Head of caudate nucleus (tissue), 42 donors: ENCODE data around the gene FAM168A.
"Not testable (repeated sequence)": the region's sequence is repeated elsewhere in the genome, so short reads cannot be mapped to it uniquely, and the experiment has no call there.

Source experiments
- DNase-seq, 42 donors: peaks; one replicate each; pipeline versions ENCODE4 v3.0.0 to v3.0.0-alpha.2; 2020 to 2021; ENCODE audit warnings: mixed read lengths in 7 of 42
- intact Hi-C: fragments of 100-400 bp; cut with DNase I; formaldehyde crosslinking; loops from one replicate; pipeline ENCODE4 v1.15.0; 2022

FAM168A gene

GRCh38 chr11:73498343-73498742, 99.6 kb downstream of the FAM168A start:
- no peak for DNase-seq
- intact Hi-C loops: no loop called here

DNA sequence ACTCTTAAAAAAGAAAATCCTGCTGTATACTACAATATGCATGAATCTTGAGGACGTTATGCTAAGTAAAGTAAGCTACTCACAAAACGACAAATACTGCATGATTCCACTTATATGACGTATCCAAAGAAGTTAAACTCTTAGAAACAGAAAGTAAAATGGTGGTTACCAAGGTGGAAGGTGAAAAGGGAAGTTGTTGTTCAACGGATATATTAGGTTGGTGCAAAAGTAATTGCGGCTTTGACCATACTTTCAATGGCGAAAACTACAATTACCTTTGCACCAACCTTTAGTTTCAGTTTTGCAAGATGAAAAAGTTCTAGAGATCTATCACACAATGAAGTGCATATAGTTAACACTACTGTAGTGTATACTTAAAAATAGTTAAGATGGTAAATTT, 101.8 kb downstream of the FAM168A start:
- DNase-seq: no peak
- intact Hi-C loops: no loop called here

GRCh38 chr11:73495731-73496130, 102.2 kb downstream of the FAM168A start:
- intact Hi-C loops: no loop called here
- DNase-seq: no peak

GRCh38 chr11:73493956-73494598, 103.8 kb downstream of the FAM168A start:
- intact Hi-C loops: no loop called here
- peak in 10 of 42 donors; percentile 13 to 71 (median 28) for DNase-seq

DNA sequence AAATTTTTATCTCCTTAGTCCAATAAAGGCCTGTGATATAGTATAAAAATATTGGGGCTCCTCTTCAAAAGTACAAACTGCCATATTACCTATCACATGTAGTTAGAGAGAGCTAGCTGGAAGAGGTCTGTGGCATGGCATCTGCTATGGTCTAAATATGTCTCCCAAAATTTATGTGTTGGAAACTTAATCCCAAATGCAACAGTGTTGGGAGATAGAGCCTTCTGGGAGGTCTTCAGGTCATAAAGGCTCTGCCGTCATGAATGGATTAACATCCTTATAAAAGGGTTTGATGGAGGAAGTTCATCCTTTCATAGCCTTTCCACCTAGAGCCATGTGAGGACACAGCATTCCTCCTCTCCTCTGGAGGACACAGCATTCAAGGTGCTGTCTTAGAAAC, 116.3 kb downstream of the FAM168A start:
- no peak for DNase-seq

DNA sequence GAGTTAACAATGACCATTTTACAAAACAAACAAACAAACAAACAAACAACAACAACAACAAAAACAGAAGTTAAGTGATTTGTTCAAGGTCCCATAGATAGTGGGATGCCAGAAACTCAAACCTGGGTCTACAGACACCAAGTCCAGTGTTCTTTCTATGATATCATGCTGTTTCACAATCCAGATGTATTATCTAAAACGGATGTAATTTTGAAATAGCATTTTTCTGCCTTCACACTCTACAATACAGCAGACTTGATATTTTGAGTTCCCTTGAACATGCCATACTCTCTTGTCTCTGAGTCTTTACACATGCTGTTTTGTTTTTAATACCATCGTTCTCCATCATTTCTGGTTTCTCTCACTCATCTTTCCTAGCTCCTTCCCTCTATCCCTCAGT, 117.2 kb downstream of the FAM168A start:
- intact Hi-C loops: loop anchor here (10.0 kb wide), 1 partner anchor 114 kb away; the partner anchor contains the start of gene FAM168A
- no peak for DNase-seq

More for the DNA sequence above, 116.3 kb downstream of the FAM168A start:
- intact Hi-C loops: loop anchor here (10.0 kb wide), 1 partner anchor 113 kb away; the partner anchor contains the start of gene FAM168A

DNA sequence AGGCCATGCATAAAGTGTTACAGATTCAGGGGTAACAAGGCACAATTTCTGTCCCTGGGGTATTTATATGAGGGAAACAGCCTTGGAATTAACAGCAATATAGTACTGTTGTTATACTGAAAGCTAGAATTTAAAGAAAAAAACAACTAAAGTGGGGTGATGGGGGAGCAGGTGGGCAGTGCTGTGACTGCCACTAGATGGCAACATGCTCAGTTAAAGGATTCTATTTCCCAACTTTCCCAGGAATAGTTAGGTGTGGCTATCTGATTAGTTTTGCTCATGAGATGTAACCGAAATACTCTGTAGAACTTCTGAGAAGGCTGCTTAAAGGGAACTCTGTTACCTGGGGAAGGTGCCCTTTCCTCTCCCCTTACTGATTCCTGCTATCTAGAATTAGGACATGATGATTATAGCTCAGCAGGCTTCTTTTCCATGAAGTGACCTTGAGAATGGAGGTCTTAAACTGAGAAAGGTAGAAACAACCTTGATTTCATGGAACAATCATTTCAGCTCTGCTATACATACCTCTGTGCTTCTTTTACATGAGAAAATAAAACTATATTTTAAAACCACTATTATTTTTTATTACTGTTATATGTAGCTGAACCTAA, 119.1 kb downstream of the FAM168A start:
- intact Hi-C loops: no loop called here
- DNase-seq: peak in 12 of 42 donors; percentile 9 to 59 (median 21)

DNA sequence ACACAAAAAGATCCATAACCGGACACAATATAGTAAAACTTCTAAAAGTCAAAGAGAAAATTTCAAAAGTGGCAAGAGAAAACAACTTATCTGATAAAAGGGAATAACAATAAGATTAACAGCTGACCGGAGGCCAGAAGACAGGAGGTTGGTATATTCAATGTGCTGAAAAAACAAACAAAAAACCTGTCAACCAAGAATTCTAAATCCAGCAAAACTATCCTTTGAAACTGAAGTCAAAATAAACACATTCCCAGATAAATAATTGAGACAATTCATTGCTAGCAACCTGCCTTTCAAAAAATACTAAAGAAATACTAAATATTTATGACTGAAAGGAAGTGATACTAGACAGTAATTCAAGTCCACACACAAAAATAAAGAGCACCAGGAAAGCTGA, 120.4 kb downstream of the FAM168A start:
- intact Hi-C loops: no loop called here
- DNase-seq: no peak

GRCh38 chr11:73475549-73476095, 122.3 kb downstream of the FAM168A start:
- no peak for DNase-seq
- intact Hi-C loops: no loop called here

- intact Hi-C loops: no loop called here
- no peak for DNase-seq
These were observed 124.7 kb downstream of the FAM168A start for GRCh38 chr11:73473252-73473651.

- DNase-seq, intact Hi-C loops: not testable (repeated sequence)
These were observed 127.8 kb downstream of the FAM168A start for GRCh38 chr11:73470036-73470612.

DNA sequence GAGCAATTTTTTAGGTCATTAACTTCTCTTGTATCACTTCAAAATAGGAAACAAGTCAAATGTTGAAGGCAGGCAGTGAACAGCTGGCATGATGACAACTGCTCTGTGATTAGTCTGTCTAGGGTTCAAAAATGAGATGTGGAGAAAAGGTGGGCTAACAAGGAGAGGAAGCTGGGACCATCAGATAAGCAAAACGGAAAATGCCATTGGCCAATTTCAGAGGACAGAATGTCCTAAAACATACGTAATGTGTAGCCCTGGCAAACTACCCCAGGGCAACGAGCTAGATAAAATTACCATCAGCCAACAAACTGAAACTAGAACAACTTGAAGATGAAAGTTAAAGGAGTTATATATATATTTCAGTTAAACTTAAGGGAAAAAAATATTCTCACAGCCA, 128.5 kb downstream of the FAM168A start:
- intact Hi-C loops: no loop called here

DNA sequence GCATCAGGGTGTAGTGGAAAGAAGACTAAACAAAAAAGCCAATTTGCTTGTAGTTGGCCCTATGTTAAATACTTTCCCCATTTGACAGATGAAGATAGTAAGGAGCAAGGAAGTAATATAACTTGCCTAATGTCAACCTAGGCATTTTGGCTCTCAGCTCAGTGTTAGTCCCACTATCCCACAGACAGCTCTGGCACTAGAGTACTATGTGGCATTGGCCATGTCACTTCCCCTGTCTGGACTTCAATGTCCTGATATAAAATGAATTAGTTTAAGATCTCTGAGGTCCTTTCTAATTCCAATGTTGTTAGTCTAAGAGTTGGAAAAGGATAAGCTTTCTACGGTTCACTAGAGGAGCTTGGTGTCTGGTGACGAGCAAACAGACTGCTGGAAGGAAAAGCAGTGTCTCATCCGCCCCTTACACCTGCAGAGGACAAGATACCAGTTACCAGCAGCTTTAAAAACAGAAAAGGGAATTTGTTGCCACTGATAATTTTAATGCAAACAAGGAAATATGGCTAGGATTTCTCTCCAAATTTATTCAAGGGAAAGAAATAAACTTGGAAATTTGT, 129.2 kb downstream of the FAM168A start:
- DNase-seq: no peak
- intact Hi-C loops: no loop called here

More for the DNA sequence above, 128.5 kb downstream of the FAM168A start:
- DNase-seq: no peak

- intact Hi-C loops: no loop called here
- peak in 12 of 42 donors; percentile 7 to 44 (median 11) for DNase-seq
These were observed 130.4 kb downstream of the FAM168A start for GRCh38 chr11:73467505-73467904.

- intact Hi-C loops: no loop called here
- DNase-seq: no peak
These were observed 131.3 kb downstream of the FAM168A start for GRCh38 chr11:73466643-73467042.

DNA sequence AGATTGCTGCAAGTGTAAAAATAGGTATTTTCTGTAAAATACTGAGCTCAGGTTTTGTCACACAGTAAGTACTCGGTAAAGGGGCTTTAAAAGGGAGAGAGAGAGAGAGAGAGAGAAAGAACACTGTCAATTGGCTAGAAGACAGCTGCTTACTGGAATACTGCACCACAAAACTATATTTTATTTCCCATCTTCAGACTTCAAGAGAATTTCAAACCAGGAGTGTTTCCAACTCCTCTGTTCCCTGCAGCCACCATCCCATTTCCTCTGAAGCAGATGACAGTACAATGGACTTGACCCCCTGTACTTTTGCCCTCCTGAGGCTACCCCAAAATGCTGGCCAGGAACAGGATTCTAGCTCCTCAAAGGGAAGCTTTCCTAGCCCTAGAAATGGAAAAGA, 132.0 kb downstream of the FAM168A start:
- intact Hi-C loops: no loop called here
- DNase-seq: no peak

DNA sequence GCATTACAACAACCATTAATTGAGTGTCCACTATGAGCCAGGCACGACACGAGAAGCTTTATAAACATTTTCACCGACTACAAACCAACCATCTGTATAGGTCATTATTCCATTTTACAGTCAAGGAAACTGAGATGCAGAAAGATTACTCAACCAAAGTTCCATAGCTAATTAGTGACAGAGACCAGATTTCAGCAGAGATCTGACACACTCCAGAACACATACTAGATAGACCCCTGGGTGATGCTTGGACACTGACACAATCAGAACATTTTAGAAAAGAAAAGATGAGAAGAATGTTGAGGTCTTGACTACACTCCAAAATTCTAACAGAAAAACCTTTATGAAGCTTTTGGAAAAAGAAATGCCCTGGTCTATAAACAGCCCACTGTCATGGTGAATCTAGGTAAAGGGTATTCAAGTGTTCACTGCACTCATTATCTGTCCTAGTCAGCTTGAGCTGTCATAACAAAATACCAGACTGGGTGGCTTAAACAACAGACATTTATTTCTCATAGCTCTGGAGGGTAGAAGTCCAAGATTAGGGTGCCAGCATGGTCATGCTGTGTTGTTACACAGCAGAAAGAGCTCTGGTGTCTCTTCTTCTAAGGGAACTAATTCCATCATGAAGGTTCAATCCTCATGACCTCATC, 132.8 kb downstream of the FAM168A start:
- intact Hi-C loops: no loop called here
- DNase-seq: no peak

DNA sequence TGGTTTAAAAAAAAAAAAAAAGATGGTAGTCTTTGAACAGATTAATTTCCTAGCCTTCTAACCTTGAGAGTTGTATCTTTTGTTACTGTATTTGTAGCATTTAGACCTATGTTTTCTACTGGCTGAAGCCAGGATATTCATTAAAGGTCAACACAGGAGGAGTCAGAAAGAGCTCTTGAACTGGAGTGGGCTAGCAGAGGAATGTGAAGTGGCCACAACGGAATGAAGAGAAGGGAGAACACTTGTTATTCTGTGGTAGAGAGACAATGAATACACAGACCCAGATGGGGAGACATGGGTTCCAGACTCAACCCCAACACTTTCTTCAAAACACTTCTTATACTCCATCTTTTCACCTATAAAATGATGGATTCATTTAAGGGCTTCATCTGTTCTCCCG, 133.6 kb downstream of the FAM168A start:
- no peak for DNase-seq
- intact Hi-C loops: no loop called here

GRCh38 chr11:73463359-73463758, 134.6 kb downstream of the FAM168A start:
- intact Hi-C loops: no loop called here

More at GRCh38 chr11:73463359-73463758, 134.6 kb downstream of the FAM168A start:
- DNase-seq: no peak
